SK-N-DZ (cell line): ENCODE results near the gene ARHGAP9.

Experiments
- DNase-seq: peaks from one replicate; pipeline ENCODE4 v3.0.0-alpha.2; 2015; ENCODE audit warnings: low spot score

Gene ARHGAP9

GRCh38 chr12:57473886-57474285 lies 5.8 kb downstream of the ARHGAP9 start:
- DNase-seq, result no peak

GRCh38 chr12:57473392-57473791 lies 6.3 kb downstream of the ARHGAP9 start:
- DNase-seq, result no peak

DNA sequence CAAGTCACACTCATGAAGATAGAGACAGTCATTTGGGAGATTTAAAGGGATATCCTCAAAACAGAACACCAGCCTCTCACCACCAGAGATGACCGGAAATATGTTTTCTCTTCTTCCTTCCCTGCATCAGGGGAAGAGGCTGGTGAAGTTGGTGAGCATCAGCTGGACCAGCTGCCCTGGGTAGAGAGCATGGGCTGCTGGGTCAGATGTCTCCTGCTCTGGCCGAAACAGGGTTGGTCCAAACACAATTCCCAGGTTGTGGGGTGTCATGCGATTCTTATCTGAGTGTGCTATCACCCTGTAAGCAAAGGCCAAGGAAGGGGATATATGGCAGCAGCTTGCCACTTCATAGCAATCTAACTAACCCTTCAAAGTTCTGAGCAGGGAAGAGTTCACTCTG lies 7.3 kb downstream of the ARHGAP9 start:
- no peak for DNase-seq

DNA sequence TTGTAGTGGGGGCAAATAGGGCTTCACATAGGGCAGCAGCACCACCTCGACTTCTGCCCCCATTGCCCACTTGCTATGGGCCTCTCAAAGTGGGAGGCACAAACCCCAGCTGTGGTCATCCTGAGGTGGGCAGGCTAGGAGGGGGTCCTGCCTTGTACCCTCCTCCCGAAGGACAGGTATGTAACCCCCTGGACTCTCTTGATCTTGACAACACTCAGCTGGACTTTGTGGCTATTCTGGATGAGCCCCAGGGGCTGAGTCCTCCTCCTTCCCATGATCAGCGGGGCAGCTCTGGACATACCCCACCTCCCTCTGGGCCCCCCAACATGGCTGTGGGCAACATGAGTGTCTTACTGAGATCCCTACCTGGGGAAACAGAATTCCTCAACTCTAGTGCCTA lies 8.0 kb downstream of the ARHGAP9 start:
- DNase-seq, result no peak

- no peak for DNase-seq
Observed at GRCh38 chr12:57470970-57471656, 8.6 kb downstream of the ARHGAP9 start.

- DNase-seq, result no peak
Observed at GRCh38 chr12:57470286-57470969, 9.2 kb downstream of the ARHGAP9 start.

GRCh38 chr12:57469296-57470164 lies 10.1 kb downstream of the ARHGAP9 start:
- no peak for DNase-seq

DNA sequence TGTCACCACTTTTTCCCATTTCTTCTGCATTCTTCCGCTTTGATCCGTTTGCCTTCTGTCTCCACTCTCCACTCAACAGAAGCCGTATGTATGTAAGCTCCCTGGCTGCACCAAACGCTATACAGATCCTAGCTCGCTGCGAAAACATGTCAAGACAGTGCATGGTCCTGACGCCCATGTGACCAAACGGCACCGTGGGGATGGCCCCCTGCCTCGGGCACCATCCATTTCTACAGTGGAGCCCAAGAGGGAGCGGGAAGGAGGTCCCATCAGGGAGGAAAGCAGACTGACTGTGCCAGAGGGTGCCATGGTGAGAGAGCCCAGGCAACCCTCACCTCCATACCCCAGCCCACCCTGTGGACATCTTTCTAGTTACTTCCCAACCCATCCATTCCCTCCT lies 11.8 kb downstream of the ARHGAP9 start:
- DNase-seq, result no peak

GRCh38 chr12:57467212-57467874 lies 12.3 kb downstream of the ARHGAP9 start:
- no peak for DNase-seq

DNA sequence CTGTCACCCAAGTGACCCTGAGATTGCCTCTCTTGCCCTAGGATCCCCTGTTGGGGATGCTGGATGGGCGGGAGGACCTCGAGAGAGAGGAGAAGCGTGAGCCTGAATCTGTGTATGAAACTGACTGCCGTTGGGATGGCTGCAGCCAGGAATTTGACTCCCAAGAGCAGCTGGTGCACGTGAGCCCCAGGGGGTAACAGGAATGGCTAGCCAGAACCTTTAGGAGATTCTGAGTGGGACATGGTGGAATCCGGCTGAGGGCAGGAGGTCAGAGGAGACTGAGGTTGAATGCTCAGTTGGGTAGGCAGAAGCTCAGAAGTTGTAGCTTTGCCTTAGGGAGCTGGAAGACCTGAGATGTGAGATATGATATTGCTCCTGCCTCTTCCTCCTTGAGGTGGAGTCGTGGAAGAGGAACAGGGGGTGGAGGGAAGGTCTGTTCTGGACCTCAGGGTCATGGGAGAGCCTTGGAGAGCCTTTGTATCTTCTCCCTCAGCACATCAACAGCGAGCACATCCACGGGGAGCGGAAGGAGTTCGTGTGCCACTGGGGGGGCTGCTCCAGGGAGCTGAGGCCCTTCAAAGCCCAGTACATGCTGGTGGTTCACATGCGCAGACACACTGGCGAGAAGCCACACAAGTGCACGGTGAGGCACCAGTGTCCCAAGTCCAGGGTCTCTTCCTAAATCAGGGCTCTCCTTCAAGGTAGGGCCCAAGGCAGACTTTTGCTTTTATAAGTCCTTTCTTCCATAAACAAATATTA lies 13.7 kb downstream of the ARHGAP9 start:
- no peak for DNase-seq

GRCh38 chr12:57465030-57465746 lies 14.5 kb downstream of the ARHGAP9 start:
- no peak for DNase-seq

DNA sequence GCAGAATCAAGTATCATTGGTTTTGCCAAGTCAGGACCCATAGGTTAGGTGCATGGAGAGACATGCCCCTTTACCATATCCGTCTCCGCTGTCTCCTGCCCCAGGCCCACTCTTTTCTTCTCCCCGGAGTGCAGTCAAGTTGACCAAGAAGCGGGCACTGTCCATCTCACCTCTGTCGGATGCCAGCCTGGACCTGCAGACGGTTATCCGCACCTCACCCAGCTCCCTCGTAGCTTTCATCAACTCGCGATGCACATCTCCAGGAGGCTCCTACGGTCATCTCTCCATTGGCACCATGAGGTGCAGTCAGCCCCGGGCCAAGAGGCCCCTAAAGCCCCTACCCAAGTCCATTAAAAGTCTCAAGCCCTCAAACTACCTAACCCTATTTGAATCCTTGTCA lies 15.1 kb downstream of the ARHGAP9 start:
- DNase-seq, result no peak

- no peak for DNase-seq
Observed at GRCh38 chr12:57462912-57463253, 16.8 kb downstream of the ARHGAP9 start.

DNA sequence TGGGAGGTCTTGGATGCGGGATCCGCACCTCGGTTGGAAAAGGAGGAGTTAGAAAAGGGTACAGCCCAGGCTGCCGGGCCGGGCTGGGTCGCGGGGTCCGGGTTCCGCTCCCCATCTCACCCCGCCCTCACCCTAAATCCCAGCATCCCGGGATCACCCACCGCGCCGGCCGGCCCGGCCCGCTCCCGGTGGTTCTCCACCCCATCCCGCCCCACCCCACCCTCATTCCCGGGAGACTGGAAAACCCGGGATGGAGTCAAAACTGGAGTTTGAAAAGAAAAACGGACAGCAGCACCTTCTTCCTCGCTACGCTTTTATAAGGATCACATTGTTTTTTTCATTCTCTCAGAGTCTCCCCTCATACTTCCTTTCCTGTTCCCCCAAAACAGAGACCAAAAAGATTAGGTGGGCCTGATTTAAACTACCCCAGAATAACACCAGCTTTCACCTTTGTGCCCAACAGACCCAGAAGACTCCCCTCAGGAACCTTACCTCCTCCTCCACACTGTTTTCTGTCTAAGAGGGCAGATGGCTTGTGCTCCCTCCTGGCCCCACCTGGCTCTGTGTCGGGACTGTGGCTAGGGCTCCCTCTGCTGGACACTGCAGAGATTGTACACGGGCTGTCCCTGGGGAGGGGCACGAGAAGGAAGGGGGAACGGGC lies 17.3 kb downstream of the ARHGAP9 start:
- DNase-seq, result peak; percentile 96

- DNase-seq, result no peak
Observed at GRCh38 chr12:57461917-57462250, 17.8 kb downstream of the ARHGAP9 start.

GRCh38 chr12:57461276-57461916 lies 18.3 kb downstream of the ARHGAP9 start:
- peak; percentile 60 for DNase-seq

GRCh38 chr12:57460841-57461275 lies 18.8 kb downstream of the ARHGAP9 start:
- DNase-seq, result no peak

GRCh38 chr12:57460468-57460784 lies 19.2 kb downstream of the ARHGAP9 start:
- DNase-seq, result no peak

- DNase-seq, result no peak
Observed at GRCh38 chr12:57459750-57460467, 19.8 kb downstream of the ARHGAP9 start, which contains the start of gene GLI1. Gene GLI1 (plus strand): TSS chr12:57459785. CDS start chr12:57463692, 3,907 bp downstream.
